A673 (cell line): ENCODE data around the gene RIN1. TPM values are rescaled to one million over a fixed set of nuclear protein-coding genes. Genes with fewer than 3 reads are reported as not detected.
A peak's percentile ranks its signal among the peaks of the same experiment; 100 is the strongest.

Experiments
- BruUV-seq: library from RNA; stranded (reverse); fragments of 400-500 nt; replicated peaks from 2 replicates; lab custom pipeline; 2021; lab: Mats Ljungman, UMichigan
- CTCF ChIA-PET: fragments of 300-600 bp; sonication (Branson Sonifier 250); formaldehyde crosslinking; loops from one replicate; lab custom pipeline; 2022; ENCODE audit warnings: antibody characterized with exemption; lab: Charles Lee
- POLR2A ChIA-PET: fragments of 300-600 bp; sonication (Branson Sonifier 250); formaldehyde crosslinking; loops from one replicate; lab custom pipeline; 2022; ENCODE audit warnings: antibody characterized with exemption; ENCODE audit not compliant: low non-redundant PET; lab: Charles Lee
- DNase-seq: peaks from one replicate; pipeline ENCODE4 v3.0.0-alpha.2; 2015; ENCODE audit warnings: low spot score
- H3K27ac ChIP-seq: fragments of 200-600 bp; sonication (generic); 2 replicates; pipeline ENCODE4 v1.5.1; 2016; ENCODE audit warnings: mixed run types, low read depth, mild to moderate bottlenecking, mixed read lengths, antibody characterized with exemption, low read length; ENCODE audit not compliant: poor library complexity, severe bottlenecking
- H3K27me3 ChIP-seq: fragments of 200-600 bp; sonication (generic); replicated peaks from 2 replicates; pipeline ENCODE4 v1.6.1; 2017; ENCODE audit warnings: mixed run types, low read depth, mild to moderate bottlenecking, mixed read lengths, antibody characterized with exemption, low read length; ENCODE audit not compliant: insufficient read depth, poor library complexity
- H3K36me3 ChIP-seq: fragments of 200-600 bp; sonication (generic); 2 replicates; pipeline ENCODE4 v1.6.1; 2016; ENCODE audit warnings: mixed run types, mild to moderate bottlenecking, mixed read lengths, antibody characterized with exemption, low read length; ENCODE audit not compliant: insufficient read depth, poor library complexity, severe bottlenecking
- H3K4me1 ChIP-seq: fragments of 200-600 bp; sonication (generic); 2 replicates; pipeline ENCODE4 v1.6.1; 2017; ENCODE audit warnings: mixed run types, mild to moderate bottlenecking, mixed read lengths, antibody characterized with exemption, low read length; ENCODE audit not compliant: insufficient read depth, poor library complexity, severe bottlenecking
- H3K4me3 ChIP-seq: fragments of 200-600 bp; sonication (generic); 2 replicates; pipeline ENCODE4 v1.5.1; 2016; ENCODE audit warnings: low read depth, mixed run types, mild to moderate bottlenecking, mixed read lengths, low read length; ENCODE audit not compliant: poor library complexity, severe bottlenecking
- H3K9me3 ChIP-seq: fragments of 200-600 bp; sonication (generic); 2 replicates; pipeline ENCODE4 v1.6.1; 2016; ENCODE audit warnings: mixed run types, low read depth, mild to moderate bottlenecking, mixed read lengths, antibody characterized with exemption, low read length; ENCODE audit not compliant: poor library complexity, severe bottlenecking
- EZH2 ChIP-seq: fragments of 200-600 bp; sonication (generic); IDR thresholded peaks from 2 replicates; pipeline ENCODE4 v1.6.1; 2017; ENCODE audit warnings: borderline replicate concordance, low read depth, mild to moderate bottlenecking, mixed read lengths, antibody characterized with exemption, low read length; ENCODE audit not compliant: poor library complexity, severe bottlenecking
- intact Hi-C: fragments of 100-400 bp; cut with micrococcal nuclease; formaldehyde crosslinking; loops from one replicate; pipeline ENCODE4 v1.10.0; 2022; ENCODE audit not compliant: unreplicated experiment
- total RNA-seq: library from RNA; stranded (reverse); gene quantifications from 2 replicates; pipeline ENCODE4 v1.2.3, GENCODE V29; 2021
- TF ChIP-seq, protein P1 (sequence below): fragments of 300-800, 200-600 bp; sonication (generic); conservative IDR thresholded peaks from 2 replicates; pipeline ENCODE4 v1.5.1; 2017; ENCODE audit warnings: low read depth, mild to moderate bottlenecking, antibody characterized with exemption, low read length, moderate library complexity, mixed read lengths

RIN1 gene
- total RNA-seq, 1 experiment from 2014 or later: 4.9 TPM

DNA sequence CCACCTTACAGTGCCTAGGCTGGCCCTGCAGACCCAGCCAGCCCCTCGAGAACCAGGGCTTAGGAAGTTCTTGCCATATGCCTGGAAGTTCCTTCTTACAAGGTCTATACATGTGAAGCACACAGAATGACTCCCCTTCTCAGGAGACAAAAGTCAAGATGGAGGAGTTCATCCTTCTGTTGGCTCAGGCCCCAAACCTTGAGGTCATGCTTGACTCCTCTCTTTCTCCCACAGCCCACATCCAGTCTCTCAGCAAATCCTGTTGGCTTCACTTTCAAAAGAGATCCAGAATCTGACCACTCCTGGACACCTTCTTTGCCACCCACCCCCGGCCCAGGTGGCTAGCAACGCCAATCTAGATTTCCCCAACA is 17.6 kb downstream of the RIN1 start:
- no peak for TF ChIP-seq EZH2
- TF ChIP-seq, protein P1, sequence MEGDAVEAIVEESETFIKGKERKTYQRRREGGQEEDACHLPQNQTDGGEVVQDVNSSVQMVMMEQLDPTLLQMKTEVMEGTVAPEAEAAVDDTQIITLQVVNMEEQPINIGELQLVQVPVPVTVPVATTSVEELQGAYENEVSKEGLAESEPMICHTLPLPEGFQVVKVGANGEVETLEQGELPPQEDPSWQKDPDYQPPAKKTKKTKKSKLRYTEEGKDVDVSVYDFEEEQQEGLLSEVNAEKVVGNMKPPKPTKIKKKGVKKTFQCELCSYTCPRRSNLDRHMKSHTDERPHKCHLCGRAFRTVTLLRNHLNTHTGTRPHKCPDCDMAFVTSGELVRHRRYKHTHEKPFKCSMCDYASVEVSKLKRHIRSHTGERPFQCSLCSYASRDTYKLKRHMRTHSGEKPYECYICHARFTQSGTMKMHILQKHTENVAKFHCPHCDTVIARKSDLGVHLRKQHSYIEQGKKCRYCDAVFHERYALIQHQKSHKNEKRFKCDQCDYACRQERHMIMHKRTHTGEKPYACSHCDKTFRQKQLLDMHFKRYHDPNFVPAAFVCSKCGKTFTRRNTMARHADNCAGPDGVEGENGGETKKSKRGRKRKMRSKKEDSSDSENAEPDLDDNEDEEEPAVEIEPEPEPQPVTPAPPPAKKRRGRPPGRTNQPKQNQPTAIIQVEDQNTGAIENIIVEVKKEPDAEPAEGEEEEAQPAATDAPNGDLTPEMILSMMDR: no peak
- POLR2A ChIA-PET: interaction anchor here (0.6 kb wide), 1 partner anchor 203 kb away, joined by 7 read pairs; no protein-coding TSS in a partner anchor
- Histone ChIP-seq H3K4me1 (peaks cover 55% of the 10 kb centered on the region), H3K27me3 (no peaks in the 10 kb centered on the region), H3K9me3 (no peaks in the 10 kb centered on the region), H3K36me3 (no peaks in the 10 kb centered on the region), H3K4me3 (no peak overlapping the region), H3K27ac (peak overlapping the region; percentile 100)
- CTCF ChIA-PET: no interaction called here
- no TSS peak for BruUV-seq
- DNase-seq: no peak
- intact Hi-C loops: no loop called here

DNA sequence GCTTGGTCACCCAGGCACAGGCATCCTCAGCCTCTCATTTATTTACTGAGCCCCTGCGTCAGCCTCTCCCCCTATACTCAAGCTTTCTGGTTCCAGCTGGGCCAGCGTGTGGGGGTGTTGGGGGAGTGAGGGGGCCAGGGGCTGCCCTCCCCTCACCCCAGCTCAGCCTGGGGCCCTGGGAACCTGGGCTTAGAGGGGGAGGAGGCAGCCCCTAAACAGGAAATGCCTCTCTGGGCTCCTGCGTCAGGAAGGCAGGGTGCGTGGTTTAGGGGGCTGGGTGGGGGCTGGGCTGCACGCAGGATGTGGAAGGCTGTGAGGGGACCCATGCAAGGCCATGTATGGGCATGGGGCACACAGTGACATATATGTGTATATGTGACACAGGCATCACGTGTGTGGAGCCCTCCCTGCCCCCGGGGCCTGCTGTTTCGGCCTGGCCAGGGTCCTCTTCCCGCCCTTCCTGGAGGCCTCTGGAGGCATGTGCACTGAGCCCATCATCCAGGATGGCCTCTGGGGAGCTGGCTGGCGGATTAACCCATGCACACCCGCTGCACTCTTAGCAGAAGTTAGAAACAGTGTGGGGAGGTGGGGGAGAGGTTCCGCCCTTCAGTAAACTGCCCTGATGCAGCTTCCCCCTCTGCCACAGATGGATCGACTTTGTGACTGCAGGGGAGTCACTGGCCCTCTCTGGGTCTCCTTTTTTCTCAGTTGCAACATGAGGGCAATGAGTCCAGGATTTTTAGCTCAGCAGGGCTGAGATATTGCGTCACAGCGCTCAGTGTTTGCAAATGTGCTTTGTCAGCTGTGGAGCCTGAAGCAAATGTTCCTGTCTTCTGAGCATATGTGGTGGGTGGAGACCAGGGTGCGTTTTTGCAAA is 18.3 kb downstream of the RIN1 start:
- ChIA-PET POLR2A (interaction anchor here (0.6 kb wide), 1 partner anchor 203 kb away, joined by 7 read pairs; no protein-coding TSS in a partner anchor), CTCF (interaction anchor here (0.6 to 1.2 kb wide), 3 partner anchors 19 to 1311 kb away, joined by 3 to 6 read pairs (median 3); partner anchors contain the start of gene YIF1A)
- Histone ChIP-seq H3K27me3 (no peaks in the 10 kb centered on the region), H3K36me3 (no peaks in the 10 kb centered on the region), H3K27ac (peak overlapping the region; percentile 100), H3K9me3 (no peaks in the 10 kb centered on the region), H3K4me1 (peaks cover 61% of the 10 kb centered on the region), H3K4me3 (peak overlapping the region; percentile 57)
- intact Hi-C loops: no loop called here
- peak; percentile 96 for DNase-seq
- BruUV-seq: no TSS peak
- TF ChIP-seq, protein P1: no peak
- no peak for TF ChIP-seq EZH2

DNA sequence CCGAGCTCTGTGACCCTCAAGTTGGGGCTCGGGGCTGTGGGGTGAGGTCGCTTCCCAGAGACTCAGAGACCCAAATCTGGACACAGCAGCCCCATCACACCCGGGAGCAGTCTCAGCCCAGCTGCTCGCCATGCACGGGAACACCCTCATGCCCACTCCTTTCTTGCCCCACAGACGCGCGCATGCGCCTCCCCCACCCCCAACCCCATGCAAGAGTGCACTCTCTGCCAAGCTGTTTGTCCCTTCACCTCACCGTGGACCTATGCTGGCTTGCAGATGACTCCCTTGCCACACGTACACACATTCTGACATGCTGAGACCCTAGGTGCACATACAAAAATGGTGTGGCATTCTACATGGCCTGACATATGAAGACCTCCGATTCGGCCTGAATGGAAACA is 18.9 kb downstream of the RIN1 start:
- H3K9me3 ChIP-seq: no peaks in the 10 kb centered on the region
- intact Hi-C loops: no loop called here
- ChIA-PET POLR2A (interaction anchor here (0.6 kb wide), 1 partner anchor 30 kb away, joined by 12 read pairs; no protein-coding TSS in a partner anchor), CTCF (interaction anchor here (0.6 to 1.2 kb wide), 3 partner anchors 28 to 1311 kb away, joined by 3 to 6 read pairs (median 5); partner anchors contain the start of gene YIF1A)
- H3K27me3 ChIP-seq: no peaks in the 10 kb centered on the region
- no TSS peak for BruUV-seq
- H3K4me1 ChIP-seq: peaks cover 61% of the 10 kb centered on the region
- peak overlapping the region; percentile 100 for H3K27ac ChIP-seq
- DNase-seq: peak; percentile 93
- H3K36me3 ChIP-seq: no peaks in the 10 kb centered on the region
- no peak for TF ChIP-seq EZH2
- TF ChIP-seq, protein P1: no peak
- H3K4me3 ChIP-seq: peak overlapping the region; percentile 57
